DMS 273 (cell line): Measurements from ENCODE around the gene NAXD.
"Not testable (repeated sequence)": the region's sequence is repeated elsewhere in the genome, so short reads cannot be mapped to it uniquely, and the experiment has no call there.

Source experiments
- DNase-seq: peaks from one replicate; lab custom pipeline; 2025; ENCODE audit not compliant: unreplicated experiment; lab: John Stamatoyannopoulos, UW

NAXD gene

DNA sequence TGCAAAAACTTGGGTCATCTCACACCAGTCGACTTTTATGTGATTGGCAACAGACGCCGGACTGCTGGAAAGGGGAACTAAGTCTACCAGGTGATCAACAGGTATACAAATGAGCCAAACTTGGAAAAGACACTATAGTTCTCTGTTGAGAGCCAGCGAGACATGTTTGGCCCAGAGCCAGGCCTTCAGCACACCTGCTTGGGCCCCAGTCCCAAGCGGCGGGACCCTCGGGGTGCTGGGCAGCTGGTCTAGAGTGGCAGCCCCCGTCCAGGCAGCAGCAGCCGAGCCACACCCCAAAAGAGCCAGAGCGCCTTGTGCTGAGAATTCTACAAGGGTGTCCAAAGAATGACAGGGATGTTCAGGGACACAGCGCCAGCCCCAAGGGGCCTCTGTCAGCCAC, 28.0 kb downstream of the NAXD start:
- no peak for DNase-seq

DNA sequence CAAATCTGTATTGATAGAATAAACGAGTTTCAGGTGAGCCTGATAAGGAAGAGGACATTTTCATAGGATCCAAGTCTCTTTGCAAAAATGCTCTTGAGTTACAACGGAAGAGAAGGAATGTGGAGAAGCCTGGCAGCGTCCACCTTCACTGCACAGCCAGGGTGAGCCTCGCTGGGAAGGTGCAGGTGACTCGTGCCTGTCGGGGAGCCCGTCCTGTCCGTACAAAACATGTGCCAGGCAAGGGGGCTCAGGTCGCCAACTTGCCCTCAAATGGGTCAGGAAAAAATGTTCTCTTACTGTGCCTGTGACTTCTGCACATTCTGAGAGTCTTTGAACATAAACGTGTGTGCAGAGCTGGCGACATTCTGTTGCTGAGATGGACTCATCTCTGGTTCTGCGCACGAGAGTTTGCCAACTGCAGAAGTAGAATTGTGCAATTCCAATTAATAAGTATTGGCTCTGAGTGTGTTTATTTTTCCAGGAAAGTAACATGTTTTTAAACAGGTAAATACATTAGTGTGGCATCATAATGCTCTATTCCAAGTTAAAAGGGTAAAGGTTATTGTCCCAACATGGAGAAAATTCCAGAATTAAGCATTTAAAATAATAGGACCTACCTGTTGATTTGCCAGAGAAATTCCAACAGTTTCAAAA, 28.6 kb downstream of the NAXD start:
- DNase-seq, result no peak

DNA sequence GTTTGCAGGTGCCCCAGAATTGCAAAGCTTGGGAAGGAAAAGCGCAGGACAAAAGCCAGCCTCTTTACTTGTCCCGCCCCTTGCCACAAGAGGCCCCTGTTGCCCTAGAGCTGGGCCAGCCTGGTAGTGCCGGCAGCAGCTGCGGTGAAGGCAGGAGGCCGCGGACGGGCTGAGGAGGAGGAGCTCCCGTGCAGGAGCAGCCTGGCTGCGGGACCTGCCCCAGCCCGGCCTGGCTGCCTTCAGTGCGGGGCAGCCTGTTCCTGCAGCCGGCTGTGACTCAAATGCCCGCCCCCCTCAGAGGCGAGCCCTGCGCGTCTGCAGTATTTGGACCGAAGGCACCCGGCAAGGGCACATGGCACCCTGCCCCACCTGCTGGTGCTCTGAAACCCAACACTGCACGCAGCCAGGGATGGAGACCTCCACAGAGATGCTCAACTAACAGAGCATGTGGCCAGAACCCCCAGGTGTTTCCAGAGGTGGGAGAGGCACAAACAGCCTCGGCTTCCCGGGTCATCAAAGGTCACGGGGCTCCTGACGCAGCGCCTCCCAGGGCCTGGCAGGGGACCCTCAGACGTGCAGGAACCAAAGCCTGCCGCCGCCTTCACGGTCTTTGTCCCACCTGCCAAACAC, 29.7 kb downstream of the NAXD start:
- DNase-seq, result peak; percentile 91

DNA sequence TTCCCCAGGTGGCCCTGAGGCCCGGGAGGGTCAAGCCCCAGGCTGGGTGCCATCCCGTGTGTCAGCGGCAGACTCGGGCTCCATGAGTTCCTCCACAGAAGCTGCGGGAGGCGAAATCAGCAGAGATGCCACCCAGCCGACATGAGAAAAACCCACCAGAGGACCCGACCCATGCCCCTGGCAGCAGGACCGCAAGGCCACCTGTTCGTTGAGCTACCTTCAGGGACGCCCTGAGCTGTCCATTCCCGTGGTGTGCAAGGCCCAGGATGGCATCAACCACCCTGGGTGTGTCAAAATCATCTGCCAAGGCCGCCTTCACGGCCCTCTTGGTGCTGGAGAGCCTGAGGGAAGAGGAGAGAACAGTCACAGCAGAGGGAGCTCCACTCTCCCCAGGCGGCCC, 30.4 kb downstream of the NAXD start:
- no peak for DNase-seq

DNA sequence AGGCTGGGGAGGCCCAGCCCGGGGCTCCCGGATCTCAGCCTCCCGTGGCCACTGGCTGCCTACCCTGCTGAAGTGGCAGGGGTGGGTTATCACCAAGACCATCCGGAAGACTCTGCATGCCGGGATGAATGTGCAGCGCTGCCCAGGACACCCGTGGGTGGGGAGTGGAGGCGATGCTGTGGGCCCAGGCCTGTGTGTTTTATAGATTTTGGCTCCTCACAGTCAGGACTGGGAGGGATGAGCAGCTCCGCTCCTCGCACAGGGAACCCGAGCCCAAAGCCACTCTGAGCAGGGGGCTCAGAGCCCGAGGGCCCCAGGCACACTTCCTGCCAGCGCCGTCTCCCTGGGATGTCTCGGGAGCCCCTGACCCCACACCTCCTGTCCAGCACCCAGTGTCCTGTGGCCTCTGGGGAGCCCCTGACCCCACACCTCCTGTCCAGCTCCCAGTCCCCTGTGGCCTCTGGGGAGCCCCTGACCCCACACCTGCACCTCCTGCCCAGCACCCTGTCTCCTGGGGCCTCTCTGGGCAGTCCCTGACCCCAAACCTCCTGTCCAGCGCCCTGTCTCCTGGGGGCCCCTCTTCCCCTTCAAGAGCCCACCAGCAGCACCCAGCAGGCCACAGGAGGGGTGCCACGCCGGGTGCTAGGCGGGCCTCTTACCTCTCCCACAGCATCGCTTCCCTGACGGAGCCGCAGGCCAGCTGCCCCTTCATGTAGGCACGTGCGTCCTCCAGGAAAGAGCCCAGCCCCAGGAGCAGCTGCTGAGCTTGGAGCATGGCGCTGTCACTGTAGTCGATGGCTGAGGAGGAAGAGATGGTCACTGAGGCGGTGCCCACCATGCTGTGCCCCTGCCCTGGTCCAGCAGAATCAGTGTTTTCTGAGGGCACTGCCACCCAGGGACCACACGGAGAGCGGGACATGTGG, 31.4 kb downstream of the NAXD start:
- no peak for DNase-seq

DNA sequence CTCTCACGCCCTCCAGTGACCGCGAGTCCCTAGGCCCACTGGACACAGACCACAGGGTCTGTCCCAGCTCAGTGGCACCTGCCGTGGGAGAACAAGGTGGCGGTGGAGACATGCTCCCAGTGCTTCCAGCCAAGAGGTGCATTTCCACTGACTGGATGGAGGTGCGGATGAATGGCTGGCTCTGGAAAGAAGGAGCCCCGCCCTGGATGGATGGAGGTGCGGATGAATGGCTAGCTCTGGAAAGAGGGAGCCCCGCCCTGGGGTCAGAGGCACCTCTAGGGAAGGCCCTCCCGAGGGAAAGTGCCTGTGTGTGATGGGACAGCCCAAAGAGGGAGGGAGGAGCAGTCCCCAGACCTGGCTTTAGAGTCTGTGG, 32.0 kb downstream of the NAXD start:
- DNase-seq, result no peak

DNA sequence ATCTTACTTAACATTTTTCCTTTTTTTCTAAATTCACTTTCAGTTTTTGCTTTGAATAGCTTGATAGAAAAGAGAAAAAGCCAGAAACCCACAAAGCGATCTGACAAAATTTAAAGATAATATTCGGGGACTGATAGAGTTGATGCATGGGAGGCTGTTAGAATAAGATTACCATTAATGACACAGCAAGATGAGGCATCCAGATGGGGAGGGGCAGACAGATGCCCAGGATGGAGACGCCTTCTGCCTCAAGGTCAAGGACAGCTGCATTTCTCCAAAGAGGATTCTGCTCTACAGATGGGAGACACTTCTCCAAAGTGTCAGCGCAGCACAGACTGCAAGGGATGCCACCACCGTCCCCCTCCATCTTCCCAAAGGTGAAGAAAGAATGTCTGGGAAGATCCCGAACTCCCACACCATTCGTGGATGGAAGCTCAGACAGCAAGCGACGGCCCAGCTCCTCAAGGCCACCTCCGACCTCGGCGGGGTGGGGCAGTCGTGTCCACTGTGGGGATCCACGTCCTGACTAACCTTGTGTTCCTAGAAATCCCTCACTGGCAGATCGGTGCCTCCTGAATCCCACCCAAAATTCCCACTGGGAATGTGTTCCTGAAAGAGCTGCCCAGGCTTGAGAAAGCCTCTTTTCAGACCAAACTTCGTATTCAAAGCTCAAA, 32.9 kb downstream of the NAXD start:
- peak; percentile 48 for DNase-seq

DNA sequence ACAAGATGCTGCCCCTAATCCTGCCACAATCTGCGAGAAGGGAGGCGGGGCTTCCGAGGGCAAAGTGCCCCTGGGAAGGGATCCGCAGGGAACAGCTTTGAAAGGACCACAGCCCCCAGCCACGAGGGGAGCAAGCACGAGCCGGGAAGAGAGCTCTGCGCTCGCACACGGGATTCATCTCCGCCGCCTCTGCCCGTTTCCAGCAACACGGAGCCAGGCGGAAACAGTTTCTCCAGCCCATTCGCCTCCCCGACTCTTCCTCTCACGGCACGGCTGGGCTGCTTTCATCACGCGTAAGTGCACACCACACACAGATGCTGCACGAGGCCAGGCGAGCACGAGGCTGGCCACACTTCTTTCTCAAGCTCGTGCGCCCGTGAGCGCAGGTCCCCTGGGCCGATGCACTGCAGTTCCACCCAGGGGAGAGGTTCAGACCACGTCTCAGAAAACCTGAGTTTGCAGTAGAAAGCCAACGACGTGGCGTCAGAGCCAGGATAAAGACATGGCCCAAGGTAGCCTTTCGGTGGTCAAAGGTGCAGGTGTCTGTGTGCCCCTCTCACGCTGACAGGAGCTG, 33.6 kb downstream of the NAXD start:
- no peak for DNase-seq

DNA sequence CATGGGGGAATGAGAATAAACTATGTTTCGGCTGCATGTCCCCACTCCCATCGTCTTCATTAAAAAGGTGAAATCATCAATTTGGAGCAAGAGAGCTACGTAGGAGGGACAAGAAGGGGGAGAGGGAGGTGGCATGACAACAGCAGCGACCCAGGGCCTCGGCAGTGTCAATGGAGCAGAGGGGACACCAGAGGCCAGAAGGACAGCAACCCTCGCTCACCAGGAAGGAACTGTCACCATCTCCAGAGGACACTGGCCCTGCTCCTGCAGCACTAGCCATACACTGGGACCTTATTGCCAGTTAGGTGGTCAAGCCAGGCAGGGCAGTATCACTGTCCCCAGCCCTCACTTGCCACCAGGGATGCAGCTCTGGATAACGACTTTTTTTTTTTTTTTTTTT, 34.2 kb downstream of the NAXD start:
- DNase-seq, result no peak

DNA sequence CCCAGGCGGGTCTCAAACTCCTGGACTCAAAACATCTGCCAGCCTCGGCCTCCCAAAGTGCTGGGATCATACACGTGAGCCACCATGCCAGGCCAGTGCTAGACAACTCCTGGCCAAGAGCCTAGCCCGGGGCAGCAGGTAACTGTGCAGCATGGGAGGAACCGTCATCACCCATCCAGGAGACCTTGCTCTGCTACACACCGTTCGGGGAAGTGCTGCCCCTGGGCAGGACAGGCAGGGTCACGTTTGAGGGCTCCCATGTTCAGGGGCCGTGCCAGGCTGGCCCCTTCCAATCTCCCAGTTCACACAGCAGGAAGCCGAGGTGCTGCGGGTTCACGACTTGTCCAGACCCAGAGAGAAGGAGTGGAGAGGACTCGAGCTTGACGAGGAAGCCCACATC, 35.1 kb downstream of the NAXD start:
- DNase-seq, result no peak

DNA sequence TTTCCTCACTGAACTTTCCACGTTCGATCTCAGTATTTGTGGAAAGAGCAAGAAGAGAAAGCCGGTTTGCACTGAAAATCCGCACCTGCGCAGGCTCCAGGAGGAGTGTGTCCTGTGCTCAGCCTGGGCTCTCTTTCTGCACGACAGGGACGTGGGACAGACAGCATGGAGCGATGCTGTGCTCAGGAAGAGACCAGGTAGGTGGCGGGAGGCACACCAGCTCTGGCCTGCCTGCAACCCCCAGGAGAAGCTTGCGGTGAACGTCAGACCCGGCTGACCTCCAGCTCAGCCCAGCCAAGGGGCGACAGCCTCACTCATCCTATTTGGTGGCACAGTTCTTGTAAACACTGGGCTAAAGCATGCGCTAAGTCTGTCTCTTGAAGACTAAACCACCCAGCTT, 35.9 kb downstream of the NAXD start:
- no peak for DNase-seq

DNA sequence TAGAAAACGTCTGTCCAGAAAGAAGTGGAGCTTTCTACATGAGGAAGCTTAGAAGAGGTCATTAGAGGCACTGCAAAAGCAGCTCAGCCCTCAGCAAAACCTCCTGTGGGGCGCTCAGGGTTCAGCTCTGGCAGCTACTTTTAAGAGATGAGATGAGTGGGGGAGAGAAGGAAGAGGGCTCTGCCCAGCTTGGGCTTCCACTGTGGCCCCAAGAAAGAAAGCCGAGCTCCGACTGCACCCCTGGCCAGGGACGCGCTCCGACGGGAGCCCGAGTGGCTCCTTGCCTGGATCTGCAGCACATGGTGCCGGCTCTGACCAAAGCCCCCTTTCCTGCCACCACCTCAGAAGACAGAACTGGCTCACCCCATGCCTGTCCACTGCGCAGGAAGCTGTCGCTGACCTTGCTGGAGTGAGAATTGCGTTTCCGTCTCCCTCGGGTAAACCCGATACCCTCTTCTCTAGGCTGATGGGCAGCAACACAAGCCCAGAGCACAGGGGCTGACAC, 36.4 kb downstream of the NAXD start:
- DNase-seq, result no peak

DNA sequence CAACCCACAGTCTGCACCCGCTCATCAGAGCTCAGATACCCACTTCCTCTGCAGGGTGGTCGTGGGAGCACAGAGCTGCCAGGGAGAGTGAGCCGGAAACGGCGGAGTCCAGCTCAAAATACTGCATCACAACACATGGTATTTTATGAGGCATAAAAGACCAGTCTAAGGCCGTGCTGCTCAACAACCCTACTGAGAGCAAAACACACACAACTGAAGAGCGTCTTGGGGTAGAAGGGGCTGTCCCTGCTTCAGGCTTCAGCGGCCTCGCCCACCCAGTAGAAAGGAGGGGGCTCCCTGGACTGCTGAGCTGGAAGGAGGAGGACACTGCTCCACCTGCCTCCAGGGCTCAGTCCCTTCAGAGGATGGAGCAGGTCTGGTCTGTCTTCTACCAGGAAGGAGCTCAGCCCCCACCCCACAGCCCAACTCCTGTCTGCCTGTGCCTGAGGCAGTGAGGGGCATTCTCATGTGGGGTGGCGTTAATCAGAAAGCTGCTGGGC, 36.9 kb downstream of the NAXD start:
- no peak for DNase-seq

DNA sequence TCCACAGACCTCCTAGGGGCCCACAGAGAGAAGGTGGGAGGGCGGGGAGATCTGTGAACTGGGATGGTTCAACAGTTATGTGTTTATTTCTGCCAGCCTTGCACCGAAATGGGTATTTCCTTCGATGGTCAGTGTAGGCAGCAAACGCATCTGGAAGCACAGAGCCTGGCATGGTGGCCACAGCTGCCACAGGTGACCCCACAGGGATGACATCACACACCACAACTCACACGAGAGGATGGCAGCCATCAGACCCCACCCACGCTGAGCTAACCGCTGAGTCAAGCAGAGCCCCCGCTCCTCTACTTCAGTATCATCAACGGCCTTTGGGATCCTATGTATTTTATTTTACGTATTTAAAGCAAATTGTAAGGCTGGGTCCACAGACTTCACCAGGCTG, 37.4 kb downstream of the NAXD start:
- no peak for DNase-seq

DNA sequence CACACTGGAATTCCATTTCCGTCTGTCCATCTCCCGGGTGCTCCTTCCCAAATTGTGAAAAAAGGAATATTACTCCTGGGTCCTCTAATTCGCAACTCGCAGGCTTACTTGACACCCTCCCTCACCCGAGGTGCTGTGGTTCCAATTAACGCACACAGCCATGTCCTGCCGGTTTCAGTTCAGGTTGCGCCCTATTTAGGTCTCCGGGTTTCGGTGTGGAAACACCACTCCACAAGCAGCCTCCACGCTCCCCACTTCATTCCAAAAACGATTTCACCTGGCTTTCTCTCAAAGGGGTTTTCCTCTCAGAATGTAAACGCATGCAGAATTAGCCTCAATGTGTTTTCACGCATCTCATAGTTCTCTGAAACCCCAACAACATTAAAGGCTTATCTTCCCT, 37.9 kb downstream of the NAXD start:
- no peak for DNase-seq

DNA sequence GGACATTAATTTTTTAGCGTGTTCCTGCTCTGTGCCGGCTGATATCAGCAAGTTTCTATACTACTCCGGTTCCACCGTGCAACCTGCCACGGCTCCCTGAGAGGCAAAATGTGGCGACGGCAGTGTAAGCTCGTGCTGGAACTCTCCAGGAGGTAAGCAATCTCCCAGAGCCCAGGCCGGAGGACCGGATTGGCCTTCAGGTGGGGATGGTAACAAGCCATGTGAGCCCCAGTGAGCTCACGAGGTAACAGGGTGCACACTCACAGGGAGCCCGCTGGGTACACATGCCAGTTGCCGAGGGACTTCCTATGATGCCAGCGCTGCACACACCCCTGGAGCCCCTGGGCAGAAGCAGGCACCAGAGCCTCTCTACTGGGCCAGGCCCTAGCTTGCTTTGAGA, 38.5 kb downstream of the NAXD start:
- no peak for DNase-seq

DNA sequence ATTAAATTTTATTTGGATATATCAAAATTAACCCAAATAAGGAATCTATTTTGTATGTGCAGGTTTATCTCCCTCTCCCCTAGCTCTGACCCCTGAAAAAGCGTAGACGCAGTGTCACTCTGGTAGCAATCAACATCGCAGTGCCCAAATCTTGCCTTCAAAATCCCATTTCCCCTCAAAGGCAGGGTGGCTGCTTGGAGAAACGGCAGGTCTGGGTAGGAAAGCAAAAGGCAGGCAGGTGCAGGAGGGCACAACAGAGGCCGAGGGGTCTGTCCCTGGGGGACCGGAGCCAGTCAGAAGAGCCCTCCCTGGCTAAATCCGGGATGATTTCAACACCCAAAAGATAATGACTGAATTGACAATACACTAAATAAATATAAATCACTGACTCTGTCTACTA, 41.9 kb downstream of the NAXD start:
- DNase-seq, result no peak

DNA sequence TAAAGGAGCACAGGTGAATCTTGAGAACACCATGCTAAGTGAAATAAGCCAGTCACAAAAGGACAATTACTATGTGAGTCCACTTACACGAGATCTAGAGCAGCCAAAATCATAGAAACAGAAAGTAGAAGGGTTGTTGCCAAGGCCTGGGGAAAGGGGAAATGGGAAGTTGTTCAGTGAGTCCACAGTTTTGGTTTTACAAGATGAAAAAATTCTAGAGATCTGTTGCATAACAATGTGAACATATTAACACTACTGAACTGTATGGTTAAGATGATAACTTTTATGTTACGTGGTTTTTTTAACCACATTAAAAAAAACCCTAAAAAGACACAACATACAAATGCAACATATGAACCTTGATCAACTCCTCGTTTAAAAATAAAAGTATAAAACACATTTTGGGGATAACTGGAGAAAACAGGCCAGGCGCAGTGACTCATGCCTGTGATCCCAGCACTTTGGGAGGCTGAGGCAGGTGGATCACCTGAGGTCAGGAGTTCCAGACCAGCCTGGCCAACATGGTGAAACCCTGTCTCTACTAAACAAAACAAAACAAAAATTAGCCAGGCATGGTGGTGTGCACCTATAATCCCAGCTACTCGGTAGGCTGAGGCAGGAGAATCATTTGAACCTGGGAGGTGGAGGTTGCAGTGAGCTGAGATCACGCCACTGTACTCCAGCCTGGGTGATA, 43.0 kb downstream of the NAXD start:
- not testable (repeated sequence) for DNase-seq

DNA sequence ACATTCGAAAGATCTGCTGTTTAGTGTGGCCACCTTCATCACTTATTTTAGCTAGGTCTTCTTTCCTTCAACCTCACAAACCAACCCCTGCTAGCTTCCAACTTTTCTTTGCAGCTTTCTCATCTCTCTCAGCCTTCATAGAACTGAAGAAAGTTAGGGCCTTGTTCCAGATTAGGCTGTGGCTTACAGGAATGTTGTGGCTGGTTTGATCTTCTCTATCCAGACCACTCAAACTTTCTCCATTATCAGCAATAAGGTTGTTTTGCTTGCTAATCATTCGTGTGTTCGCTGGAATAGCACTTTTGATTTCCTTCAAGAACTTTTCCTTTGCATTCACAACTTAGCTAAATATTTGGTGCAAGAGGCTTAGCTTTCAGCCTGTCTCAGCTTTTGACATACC, 45.9 kb downstream of the NAXD start:
- no peak for DNase-seq

DNA sequence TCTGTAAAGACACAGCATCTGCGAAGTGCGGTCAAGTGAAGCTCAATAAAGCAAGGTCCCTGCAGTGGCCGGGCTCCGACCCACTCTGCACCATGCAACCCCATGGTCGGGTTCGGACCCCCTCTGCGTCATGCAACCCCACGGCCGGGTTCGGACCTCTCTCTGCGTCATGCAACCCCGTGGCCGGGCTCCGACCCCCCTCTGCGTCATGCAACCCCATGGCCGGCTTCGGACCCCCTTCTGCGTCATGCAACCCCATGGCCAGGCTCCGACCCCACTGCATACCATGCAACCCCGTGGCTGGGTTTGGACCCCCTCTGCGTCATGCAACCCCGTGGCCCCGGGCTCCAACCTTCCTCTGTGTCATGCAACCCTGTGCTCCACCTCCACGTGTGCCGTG, 46.7 kb downstream of the NAXD start:
- no peak for DNase-seq
